ENCODE data around the gene ECT2L.

The ECT2L gene

DNA sequence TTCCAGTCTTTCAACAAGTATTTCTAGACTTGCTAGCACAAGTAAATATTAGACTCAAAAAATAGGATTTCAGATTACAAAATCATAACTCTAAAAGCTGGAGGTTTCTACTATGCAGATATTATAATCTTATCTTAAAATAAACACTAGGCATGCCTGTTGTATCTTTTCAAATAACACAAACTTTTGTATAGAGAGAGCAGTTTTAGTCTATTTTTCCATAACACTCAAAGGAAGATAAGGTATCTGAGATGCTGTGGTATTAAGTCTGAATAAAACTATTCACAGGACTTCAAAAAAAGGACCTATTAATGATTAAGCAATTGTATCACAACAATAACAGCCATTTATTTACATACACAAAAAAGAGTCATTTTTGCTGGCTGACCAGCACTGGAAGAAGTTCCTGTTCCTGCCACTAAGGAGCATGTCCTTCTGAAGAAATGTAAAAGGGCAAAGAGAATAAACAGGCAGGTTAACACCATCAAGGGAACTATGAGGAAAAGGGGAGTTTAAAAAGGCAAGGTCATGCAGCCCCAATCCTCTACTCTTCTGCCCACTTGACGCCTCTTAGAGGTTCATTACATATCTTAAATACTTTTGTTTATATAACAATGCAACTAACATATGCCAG is 152.8 kb downstream of the ECT2L start:
- no peak for ATAC-seq
- TF ChIP-seq ZNF70 (CRISPR knock-in tag; IDR thresholded peaks at IDR 0.05), result no peak
- TF ChIP-seq PPARA (CRISPR knock-in tag; IDR thresholded peaks at IDR 0.05; ENCODE audit: borderline replicate concordance), result no peak
- no peak for TF ChIP-seq TOX (CRISPR knock-in tag; IDR thresholded peaks at IDR 0.05; ENCODE audit: borderline replicate concordance)
- TF ChIP-seq TCF4 (CRISPR knock-in tag; IDR thresholded peaks at IDR 0.05; ENCODE audit: borderline replicate concordance), result no peak
- TF ChIP-seq CSDC2 (CRISPR knock-in tag; IDR thresholded peaks at IDR 0.05), result no peak
- no peak for TF ChIP-seq BACH2 (CRISPR knock-in tag; IDR thresholded peaks at IDR 0.05; ENCODE audit: borderline replicate concordance)
- TF ChIP-seq, protein P1, sequence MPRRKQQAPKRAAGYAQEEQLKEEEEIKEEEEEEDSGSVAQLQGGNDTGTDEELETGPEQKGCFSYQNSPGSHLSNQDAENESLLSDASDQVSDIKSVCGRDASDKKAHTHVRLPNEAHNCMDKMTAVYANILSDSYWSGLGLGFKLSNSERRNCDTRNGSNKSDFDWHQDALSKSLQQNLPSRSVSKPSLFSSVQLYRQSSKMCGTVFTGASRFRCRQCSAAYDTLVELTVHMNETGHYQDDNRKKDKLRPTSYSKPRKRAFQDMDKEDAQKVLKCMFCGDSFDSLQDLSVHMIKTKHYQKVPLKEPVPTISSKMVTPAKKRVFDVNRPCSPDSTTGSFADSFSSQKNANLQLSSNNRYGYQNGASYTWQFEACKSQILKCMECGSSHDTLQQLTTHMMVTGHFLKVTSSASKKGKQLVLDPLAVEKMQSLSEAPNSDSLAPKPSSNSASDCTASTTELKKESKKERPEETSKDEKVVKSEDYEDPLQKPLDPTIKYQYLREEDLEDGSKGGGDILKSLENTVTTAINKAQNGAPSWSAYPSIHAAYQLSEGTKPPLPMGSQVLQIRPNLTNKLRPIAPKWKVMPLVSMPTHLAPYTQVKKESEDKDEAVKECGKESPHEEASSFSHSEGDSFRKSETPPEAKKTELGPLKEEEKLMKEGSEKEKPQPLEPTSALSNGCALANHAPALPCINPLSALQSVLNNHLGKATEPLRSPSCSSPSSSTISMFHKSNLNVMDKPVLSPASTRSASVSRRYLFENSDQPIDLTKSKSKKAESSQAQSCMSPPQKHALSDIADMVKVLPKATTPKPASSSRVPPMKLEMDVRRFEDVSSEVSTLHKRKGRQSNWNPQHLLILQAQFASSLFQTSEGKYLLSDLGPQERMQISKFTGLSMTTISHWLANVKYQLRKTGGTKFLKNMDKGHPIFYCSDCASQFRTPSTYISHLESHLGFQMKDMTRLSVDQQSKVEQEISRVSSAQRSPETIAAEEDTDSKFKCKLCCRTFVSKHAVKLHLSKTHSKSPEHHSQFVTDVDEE (CRISPR knock-in tag; IDR thresholded peaks at IDR 0.05), result no peak
- no peak for TF ChIP-seq GLIS3 (CRISPR knock-in tag; IDR thresholded peaks at IDR 0.05)
- TF ChIP-seq, protein P2, sequence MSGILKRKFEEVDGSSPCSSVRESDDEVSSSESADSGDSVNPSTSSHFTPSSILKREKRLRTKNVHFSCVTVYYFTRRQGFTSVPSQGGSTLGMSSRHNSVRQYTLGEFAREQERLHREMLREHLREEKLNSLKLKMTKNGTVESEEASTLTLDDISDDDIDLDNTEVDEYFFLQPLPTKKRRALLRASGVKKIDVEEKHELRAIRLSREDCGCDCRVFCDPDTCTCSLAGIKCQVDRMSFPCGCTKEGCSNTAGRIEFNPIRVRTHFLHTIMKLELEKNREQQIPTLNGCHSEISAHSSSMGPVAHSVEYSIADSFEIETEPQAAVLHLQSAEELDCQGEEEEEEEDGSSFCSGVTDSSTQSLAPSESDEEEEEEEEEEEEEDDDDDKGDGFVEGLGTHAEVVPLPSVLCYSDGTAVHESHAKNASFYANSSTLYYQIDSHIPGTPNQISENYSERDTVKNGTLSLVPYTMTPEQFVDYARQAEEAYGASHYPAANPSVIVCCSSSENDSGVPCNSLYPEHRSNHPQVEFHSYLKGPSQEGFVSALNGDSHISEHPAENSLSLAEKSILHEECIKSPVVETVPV (CRISPR knock-in tag; IDR thresholded peaks at IDR 0.05), result no peak
- TF ChIP-seq SNAI2 (CRISPR knock-in tag; IDR thresholded peaks at IDR 0.05), result no peak
- no peak for TF ChIP-seq ZC3H10 (CRISPR knock-in tag; IDR thresholded peaks at IDR 0.05)
- no peak for TF ChIP-seq ZNF565 (CRISPR knock-in tag; conservative IDR thresholded peaks at IDR 0.05; ENCODE audit: low read depth)
- TF ChIP-seq ZFP3 (CRISPR knock-in tag; IDR thresholded peaks at IDR 0.05), result no peak
- TF ChIP-seq RARB (CRISPR knock-in tag; IDR thresholded peaks at IDR 0.05), result no peak
- TF ChIP-seq ZFP30 (CRISPR knock-in tag; IDR thresholded peaks at IDR 0.05), result no peak

DNA sequence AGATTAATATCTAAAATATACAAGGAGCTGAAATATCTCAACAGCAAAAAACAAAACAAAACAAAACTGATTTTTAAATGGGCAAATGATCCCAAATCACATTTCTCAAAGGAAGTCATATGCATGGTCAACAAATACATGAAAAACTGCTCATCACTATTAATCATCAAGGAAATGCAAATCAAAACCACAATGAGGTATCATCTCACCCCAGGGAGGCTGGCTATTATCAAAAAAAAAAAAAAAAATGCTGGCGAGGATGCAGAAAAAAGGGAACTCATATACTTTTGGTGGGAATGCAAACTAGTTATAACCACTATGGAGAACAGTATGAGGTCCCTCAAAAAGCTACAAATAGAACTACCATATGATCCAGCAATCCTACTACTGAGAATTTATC is 157.6 kb downstream of the ECT2L start:
- TF ChIP-seq ARNTL (CRISPR knock-in tag; IDR thresholded peaks at IDR 0.05; ENCODE audit: borderline replicate concordance, low read depth), result no peak
- TF ChIP-seq, protein P3, sequence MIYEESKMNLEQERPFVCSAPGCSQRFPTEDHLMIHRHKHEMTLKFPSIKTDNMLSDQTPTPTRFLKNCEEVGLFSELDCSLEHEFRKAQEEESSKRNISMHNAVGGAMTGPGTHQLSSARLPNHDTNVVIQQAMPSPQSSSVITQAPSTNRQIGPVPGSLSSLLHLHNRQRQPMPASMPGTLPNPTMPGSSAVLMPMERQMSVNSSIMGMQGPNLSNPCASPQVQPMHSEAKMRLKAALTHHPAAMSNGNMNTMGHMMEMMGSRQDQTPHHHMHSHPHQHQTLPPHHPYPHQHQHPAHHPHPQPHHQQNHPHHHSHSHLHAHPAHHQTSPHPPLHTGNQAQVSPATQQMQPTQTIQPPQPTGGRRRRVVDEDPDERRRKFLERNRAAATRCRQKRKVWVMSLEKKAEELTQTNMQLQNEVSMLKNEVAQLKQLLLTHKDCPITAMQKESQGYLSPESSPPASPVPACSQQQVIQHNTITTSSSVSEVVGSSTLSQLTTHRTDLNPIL (CRISPR knock-in tag; IDR thresholded peaks at IDR 0.05; ENCODE audit: low read depth), result no peak
- no peak for TF ChIP-seq ZC3H10 (CRISPR knock-in tag; IDR thresholded peaks at IDR 0.05)
- no peak for TF ChIP-seq SNAI2 (CRISPR knock-in tag; IDR thresholded peaks at IDR 0.05)
- TF ChIP-seq, protein P4, sequence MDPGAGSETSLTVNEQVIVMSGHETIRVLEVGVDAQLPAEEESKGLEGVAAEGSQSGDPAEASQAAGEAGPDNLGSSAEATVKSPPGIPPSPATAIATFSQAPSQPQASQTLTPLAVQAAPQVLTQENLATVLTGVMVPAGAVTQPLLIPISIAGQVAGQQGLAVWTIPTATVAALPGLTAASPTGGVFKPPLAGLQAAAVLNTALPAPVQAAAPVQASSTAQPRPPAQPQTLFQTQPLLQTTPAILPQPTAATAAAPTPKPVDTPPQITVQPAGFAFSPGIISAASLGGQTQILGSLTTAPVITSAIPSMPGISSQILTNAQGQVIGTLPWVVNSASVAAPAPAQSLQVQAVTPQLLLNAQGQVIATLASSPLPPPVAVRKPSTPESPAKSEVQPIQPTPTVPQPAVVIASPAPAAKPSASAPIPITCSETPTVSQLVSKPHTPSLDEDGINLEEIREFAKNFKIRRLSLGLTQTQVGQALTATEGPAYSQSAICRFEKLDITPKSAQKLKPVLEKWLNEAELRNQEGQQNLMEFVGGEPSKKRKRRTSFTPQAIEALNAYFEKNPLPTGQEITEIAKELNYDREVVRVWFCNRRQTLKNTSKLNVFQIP (CRISPR knock-in tag; IDR thresholded peaks at IDR 0.05; ENCODE audit: borderline replicate concordance, low read depth), result no peak
- no peak for TF ChIP-seq TCF4 (CRISPR knock-in tag; IDR thresholded peaks at IDR 0.05; ENCODE audit: borderline replicate concordance)
- TF ChIP-seq ZNF8 (CRISPR knock-in tag; IDR thresholded peaks at IDR 0.05), result no peak
- TF ChIP-seq ESRRG (CRISPR knock-in tag; IDR thresholded peaks at IDR 0.05), result no peak
- no peak for TF ChIP-seq BACH2 (CRISPR knock-in tag; IDR thresholded peaks at IDR 0.05; ENCODE audit: borderline replicate concordance)
- no peak for TF ChIP-seq ZNF70 (CRISPR knock-in tag; IDR thresholded peaks at IDR 0.05)
- no peak for TF ChIP-seq PPARA (CRISPR knock-in tag; IDR thresholded peaks at IDR 0.05; ENCODE audit: borderline replicate concordance)
- no peak for TF ChIP-seq ZFP30 (CRISPR knock-in tag; IDR thresholded peaks at IDR 0.05)
- no peak for TF ChIP-seq CSDC2 (CRISPR knock-in tag; IDR thresholded peaks at IDR 0.05)
- TF ChIP-seq, protein P5, sequence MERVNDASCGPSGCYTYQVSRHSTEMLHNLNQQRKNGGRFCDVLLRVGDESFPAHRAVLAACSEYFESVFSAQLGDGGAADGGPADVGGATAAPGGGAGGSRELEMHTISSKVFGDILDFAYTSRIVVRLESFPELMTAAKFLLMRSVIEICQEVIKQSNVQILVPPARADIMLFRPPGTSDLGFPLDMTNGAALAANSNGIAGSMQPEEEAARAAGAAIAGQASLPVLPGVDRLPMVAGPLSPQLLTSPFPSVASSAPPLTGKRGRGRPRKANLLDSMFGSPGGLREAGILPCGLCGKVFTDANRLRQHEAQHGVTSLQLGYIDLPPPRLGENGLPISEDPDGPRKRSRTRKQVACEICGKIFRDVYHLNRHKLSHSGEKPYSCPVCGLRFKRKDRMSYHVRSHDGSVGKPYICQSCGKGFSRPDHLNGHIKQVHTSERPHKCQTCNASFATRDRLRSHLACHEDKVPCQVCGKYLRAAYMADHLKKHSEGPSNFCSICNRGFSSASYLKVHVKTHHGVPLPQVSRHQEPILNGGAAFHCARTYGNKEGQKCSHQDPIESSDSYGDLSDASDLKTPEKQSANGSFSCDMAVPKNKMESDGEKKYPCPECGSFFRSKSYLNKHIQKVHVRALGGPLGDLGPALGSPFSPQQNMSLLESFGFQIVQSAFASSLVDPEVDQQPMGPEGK (CRISPR knock-in tag; IDR thresholded peaks at IDR 0.05; ENCODE audit: borderline replicate concordance), result no peak
- TF ChIP-seq ZNF565 (CRISPR knock-in tag; conservative IDR thresholded peaks at IDR 0.05; ENCODE audit: low read depth), result no peak
- ATAC-seq, result no peak

Measured in SK-N-SH treated with all-trans-retinoic acid at 6 μM for 48 hours (cell line).